HuH-7.5 (cell line): ENCODE measurements around the gene ELP4.
"Not testable (repeated sequence)": the region's sequence is repeated elsewhere in the genome, so short reads cannot be mapped to it uniquely, and the experiment has no call there.

Source experiments
- DNase-seq: peaks from one replicate; pipeline ENCODE4 v3.0.0; 2011; ENCODE audit warnings: low spot score

Gene ELP4

GRCh38 chr11:31542862-31543261 is 33.3 kb downstream of the ELP4 start:
- no peak for DNase-seq

GRCh38 chr11:31555938-31556337 is 46.4 kb downstream of the ELP4 start:
- DNase-seq = no peak

GRCh38 chr11:31558001-31558400 is 48.4 kb downstream of the ELP4 start:
- no peak for DNase-seq

DNA sequence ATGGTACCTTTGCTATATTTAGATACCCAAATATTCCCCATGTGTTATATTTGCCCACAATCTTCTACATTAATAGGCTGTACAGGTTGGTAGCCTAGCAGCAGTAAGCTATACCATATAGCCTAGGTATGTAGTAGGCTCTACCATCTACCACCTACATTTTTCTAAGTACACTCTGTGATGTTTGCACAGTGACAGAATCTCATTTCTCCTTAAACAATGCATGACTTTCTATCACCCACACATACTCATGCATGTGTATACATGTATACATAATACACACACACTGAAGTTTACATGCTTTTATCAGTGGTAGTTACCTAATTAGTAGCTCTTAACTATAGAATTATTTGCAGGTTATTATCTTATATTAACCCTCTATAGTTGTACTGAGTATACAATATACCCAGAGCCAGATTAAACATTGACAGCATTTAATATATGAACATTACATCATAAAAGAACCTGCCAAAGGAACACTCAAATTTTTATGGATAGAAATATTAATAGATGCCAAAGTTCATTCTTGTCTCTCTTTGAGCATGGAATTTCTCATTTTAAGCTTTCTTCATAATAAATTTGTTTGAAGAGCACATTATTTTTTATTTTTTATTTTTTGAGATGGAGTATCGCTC is 51.4 kb downstream of the ELP4 start:
- no peak for DNase-seq

DNA sequence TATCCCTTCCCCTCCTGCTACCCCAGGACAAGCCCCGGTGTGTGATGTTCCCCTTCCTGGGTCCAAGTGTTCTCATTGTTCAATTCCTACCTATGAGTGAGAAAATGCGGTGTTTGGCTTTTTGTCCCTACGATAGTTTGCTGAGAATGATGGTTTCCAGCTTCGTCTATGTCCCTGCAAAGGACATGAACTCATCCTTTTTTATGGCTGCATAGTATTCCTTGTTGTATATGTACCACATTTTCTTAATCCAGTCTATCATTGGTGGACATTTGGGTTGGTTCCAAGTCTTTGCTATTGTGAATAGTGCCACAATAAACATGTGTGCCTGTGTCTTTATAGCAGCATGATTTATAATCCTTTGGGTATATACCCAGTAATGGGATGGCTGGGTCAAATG is 55.0 kb downstream of the ELP4 start:
- DNase-seq = not testable (repeated sequence)

- DNase-seq = not testable (repeated sequence)
Measured at GRCh38 chr11:31574133-31574532, 64.6 kb downstream of the ELP4 start.

DNA sequence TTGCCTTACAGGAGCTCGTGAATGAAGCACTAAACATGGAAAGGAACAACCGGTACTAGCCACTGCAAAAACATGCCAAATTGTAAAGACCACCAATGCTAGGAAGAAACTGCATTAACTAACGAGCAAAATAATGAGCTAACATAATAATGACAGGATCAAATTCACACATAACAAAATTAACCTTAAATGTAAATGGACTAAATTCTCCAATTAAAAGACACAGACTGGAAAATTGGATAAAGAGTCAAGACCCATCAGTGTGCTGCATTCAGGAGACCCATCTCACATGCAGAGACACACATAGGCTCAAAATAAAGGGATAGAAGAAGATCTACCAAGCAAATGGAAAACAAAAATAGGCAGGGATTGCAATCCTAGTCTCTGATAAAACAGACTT is 66.2 kb downstream of the ELP4 start:
- not testable (repeated sequence) for DNase-seq

DNA sequence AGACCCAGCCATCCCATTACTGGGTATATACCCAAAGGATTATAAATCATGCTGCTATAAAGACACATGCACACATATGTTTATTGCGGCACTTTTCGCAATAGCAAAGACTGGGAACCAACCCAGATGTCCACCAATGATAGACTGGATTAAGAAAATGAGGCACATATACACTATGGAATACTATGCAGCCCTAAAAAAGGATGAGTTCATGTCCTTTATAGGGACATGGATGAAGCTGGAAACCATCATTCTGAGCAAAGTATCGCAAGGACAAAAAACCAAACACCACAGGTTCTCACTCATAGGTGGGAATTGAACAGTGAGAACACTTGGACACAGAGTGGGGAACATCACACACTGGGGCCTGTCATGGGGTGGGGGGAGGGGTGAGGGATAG is 69.8 kb downstream of the ELP4 start:
- not testable (repeated sequence) for DNase-seq

DNA sequence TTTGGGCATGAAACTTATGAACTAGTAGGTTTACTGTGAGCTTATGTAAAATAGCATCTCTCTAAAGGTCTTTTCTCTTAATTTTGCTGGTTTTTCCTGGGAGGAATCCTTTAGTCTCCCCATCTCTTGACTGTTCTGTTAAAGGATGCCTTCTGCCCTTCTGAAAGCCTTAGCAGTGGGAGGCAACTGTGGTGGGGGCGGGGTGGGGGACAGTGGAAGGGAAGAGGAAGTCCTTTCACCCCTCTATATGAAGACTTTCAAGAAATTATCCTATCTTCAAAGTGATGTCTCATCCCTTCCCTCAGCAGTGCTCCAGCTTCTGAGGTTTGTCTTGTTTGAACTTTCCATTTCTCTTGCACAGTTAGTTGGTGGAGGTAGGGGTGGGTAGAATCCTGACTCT is 73.1 kb downstream of the ELP4 start:
- no peak for DNase-seq

DNA sequence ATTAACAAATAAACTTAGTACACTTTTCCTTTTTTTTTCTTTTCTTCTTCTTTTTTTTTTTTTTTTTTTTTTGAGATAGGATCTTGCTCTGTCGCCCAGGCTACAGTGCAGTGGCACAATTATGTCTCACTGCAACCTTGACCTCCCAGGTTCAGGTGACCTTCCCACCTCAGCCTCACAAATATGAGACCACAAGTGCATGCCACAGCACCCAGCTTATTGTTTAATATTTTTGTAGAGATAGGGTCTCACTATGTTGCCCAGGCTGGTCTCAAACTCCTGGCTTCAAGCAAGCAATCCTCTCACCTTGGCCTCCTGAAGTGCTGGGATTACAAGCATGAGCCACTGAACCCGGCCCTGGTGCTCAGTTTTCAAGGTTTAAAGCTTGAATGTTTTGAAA is 88.9 kb downstream of the ELP4 start:
- DNase-seq = no peak

DNA sequence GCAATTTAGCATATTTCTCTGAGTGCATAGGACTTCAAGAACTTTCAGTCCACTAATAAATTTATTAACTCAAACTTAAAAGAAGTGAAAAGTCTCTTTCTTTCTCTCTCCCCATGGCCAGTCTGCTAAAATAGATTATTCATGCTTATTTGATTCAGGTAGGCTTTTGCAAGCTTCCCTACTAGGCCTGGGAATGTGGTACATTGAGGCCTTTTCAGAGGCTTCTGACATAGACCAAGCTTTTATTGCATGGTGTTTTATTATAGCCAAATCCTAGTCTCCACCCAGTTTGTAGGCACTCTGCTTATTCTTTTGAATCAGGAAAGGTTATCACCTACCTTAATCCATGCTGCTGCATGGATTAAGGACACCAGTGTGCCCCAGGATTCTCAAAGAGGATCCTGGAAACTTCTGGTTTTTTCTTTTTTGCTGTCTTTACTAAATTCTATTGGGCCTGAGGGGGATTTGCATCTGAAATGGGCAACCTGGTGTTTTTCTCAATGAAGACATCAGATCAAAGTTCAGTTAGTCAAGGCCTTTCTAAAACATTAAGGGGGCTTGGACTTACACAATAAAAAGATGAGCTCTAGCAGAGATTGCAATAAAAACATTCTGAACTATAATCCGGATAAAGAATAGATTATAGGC is 92.2 kb downstream of the ELP4 start:
- DNase-seq = no peak

DNA sequence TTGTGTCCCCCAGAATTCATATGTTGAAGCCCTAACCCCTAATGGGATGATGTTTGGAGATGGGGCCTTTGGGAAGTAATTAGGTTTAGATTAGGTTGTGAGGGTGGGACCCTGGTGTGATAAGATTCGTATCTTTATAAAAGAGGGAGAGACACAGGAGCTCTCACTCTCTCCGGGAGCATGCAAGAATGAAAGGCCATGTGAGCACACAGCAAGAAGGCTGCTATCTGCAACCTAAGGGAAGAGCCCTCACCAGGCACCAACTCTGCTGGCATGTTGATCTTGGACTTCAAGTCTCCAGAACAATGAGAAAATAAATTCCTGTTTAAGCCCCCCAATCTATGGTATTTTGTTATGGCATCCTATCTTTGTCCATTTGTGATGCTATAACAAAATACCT is 97.3 kb downstream of the ELP4 start:
- no peak for DNase-seq

DNA sequence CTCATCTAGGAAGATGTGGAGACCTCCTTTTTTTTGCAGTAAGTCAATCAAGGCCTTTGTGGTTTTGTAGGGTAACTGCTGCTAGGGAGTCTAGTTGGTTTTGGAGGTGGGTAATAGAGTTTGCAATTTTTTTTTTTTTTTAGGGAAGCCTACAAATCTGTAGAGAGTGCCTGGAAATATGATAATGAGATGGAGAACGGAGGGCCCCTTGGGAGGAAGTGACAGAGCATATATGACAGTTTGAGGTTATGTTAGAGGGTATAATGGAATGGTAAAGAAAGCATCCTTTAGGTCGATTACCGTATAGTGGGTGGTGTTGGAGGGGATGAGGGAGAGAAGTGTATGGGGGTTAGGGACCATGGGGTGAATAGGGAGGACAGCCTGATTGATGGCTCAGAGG is 98.3 kb downstream of the ELP4 start:
- no peak for DNase-seq

DNA sequence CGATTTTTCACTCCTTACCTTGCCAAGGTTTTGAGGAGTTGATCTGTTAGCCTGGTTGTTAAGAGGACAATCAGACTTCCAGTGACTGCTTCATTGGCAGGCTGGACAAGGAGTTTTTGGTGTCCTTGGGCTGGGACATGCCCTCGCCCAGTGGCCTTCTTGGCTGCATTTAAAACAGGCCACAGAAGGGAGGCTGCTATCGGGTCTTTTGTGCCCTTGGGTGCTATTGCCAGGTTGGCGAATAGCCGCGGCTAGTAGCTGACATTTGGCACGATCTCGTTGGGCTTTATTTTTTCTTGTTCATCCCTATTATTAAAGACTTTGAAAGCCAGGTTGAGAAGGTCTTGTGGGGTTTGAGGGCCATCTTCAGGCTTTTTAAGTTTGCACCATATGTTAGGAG is 99.4 kb downstream of the ELP4 start:
- no peak for DNase-seq

GRCh38 chr11:31610544-31610943 is 101.0 kb downstream of the ELP4 start:
- no peak for DNase-seq

DNA sequence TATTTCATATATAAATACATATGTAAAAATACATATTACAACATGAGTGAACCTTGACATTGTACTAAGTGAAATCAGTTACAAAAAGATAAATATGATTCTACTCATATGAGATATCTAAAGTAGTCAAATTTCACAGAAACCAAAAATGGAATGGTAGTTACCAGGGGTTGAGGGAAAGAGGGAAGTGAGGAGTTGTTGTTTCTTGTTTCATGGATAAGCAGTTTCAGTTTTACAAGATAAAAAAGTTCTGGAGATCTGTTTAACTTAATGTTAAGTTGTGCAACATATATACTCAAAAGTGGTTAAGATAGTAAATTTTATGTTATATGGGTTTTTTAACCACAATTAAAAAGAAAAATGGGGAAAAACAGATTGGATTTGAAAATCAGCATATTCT is 107.7 kb downstream of the ELP4 start:
- DNase-seq = no peak

- DNase-seq = no peak
Measured at GRCh38 chr11:31619980-31620379, 110.4 kb downstream of the ELP4 start.

DNA sequence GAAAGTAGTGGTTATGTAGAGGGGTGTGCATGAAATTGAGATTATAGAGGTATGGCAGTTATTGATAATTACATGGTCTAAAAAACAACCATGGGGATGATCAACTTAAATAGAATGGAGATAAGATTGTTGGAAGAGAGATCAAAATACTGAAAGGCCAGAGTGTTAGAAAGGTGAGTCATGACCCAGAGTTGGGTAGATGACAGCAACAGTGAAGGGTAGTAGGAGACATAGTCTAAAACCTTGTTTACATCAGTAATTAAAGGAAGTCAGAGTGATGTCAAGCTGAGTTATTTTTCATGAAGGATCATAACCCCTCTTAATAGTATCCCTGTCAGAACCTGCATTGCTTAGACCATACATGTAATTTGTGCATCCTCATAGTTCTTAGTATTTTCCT is 110.9 kb downstream of the ELP4 start:
- no peak for DNase-seq

DNA sequence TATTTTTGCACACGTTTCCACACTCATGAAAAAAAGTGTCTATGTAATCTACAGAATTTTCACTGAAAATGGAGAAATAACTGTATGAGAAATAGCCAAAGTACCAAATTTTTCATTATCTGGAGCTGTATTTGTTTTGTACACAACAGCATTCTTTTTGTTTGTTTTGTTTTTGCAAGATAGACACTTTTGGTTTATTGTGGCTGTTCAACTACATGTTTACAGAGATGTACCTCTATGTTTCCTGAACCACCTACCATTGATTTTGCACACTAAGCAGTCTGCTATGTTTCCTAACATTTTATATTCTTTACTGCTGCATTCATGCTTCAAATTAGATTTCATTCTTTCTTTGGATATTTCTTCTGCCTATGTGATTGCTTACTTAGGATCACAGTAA is 116.3 kb downstream of the ELP4 start:
- DNase-seq = no peak

GRCh38 chr11:31628111-31628510 is 118.5 kb downstream of the ELP4 start:
- DNase-seq = no peak

- DNase-seq = no peak
Measured at GRCh38 chr11:31636983-31637382, 127.4 kb downstream of the ELP4 start.

- no peak for DNase-seq
Measured at GRCh38 chr11:31640611-31641010, 131.0 kb downstream of the ELP4 start.

DNA sequence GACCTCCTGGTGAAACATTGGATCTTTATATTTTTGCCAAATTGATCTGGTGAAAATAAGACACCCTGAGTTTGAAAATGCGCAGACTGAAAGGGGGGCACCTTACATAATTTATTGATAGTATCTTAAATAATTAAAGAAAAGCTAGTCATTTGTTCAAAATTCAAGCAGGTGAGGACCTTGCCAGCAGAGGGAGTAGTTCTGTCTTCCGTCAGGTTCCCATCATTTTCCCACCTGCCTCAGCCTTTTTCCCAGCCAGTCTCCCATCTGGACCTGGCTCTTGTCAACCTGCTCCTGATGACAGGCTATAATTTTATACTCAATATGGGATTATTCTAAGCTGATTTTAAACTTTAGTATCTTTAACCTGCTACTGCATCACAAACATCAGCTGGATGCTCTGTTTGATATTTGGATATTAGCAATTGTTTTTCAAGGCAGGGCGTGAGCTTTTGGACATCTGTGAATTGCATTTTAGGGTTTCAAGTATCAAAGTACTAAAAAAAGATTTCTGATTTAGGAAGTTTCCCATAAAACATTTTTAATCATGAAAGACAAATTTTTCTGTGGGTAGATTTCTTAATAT is 132.0 kb downstream of the ELP4 start:
- peak; percentile 3 for DNase-seq

- no peak for DNase-seq
Measured at GRCh38 chr11:31643857-31644256, 134.3 kb downstream of the ELP4 start.
